GM12878 (cell line): ENCODE measurements around the gene LRRC8D. TPM values are rescaled to one million over a fixed set of nuclear protein-coding genes. Genes with fewer than 3 reads are reported as not detected.

Experiments
- ATAC-seq: fragments of 200-7000 bp; cut with Tn5 transposase; 3 replicates; pipeline ENCODE4 v1.9.1; 2020; ENCODE audit warnings: mild to moderate bottlenecking, moderate library complexity
- BruUV-seq: library from RNA; stranded (reverse); fragments of 400-500 nt; replicated peaks from 2 replicates; lab custom pipeline; 2021; lab: Mats Ljungman, UMichigan
- CTCF ChIA-PET: fragments of 300-600 bp; sonication (Branson Sonifier 250); formaldehyde crosslinking; extraction: SDS; loops from one replicate; lab custom pipeline; 2021; ENCODE audit warnings: inconsistent platforms; lab: Yijun Ruan, JAX
- POLR2A ChIA-PET: fragments of 350-600 bp; formaldehyde crosslinking; extraction: SDS; loops from one replicate; lab custom pipeline; 2021; ENCODE audit warnings: inconsistent platforms; lab: Charles Lee
- RAD21 ChIA-PET: fragments of 300-600 bp; sonication (Branson Sonifier 250); formaldehyde crosslinking; loops from one replicate; lab custom pipeline; 2023; ENCODE audit warnings: antibody characterized with exemption; ENCODE audit not compliant: unreplicated experiment; lab: Charles Lee
- SMC1A ChIA-PET: fragments of 300-600 bp; sonication (Branson Sonifier 250); formaldehyde crosslinking; loops from one replicate; lab custom pipeline; 2023; ENCODE audit not compliant: unreplicated experiment, uncharacterized antibody; lab: Charles Lee
- DNase-seq: peaks from one replicate; pipeline ENCODE4 v3.0.0-alpha.2; 2011; ENCODE audit warnings: low read depth, low spot score
- FAIRE-seq: peaks from 3 replicates; lab custom pipeline; 2011; peaks lifted over from hg19 to GRCh38; lab: Jason Lieb, UNC
- H2AFZ ChIP-seq: 2 replicates; pipeline ENCODE4 v1.6.0; 2011; ENCODE audit warnings: low read depth, low read length, control low read depth; ENCODE audit not compliant: control insufficient read depth
- H3K27ac ChIP-seq: 2 replicates; pipeline ENCODE4 v1.5.1; 2011; ENCODE audit warnings: control low read depth; ENCODE audit not compliant: control insufficient read depth, insufficient read depth
- H3K27me3 ChIP-seq, 2 experiments: replicated peaks in 1 of 2; 2 replicates each; pipeline versions ENCODE4 v1.6.0 to v1.6.1; 2011; ENCODE audit warnings: low read length in 1 of 2; ENCODE audit not compliant: control insufficient read depth in 2 of 2, insufficient read depth in 2 of 2
- H3K36me3 ChIP-seq, 2 experiments: 2 replicates each; pipeline ENCODE4 v1.5.1; 2011; ENCODE audit warnings: low read length in 1 of 2; ENCODE audit not compliant: control insufficient read depth in 2 of 2, insufficient read depth in 2 of 2
- H3K4me1 ChIP-seq: 2 replicates; pipeline ENCODE4 v1.6.1; 2011; ENCODE audit warnings: mild to moderate bottlenecking, low read length, moderate library complexity, mixed read lengths; ENCODE audit not compliant: control insufficient read depth, insufficient read depth
- H3K4me2 ChIP-seq: 2 replicates; pipeline ENCODE4 v1.6.0; 2011; ENCODE audit warnings: control low read depth; ENCODE audit not compliant: control insufficient read depth, insufficient read depth
- H3K4me3 ChIP-seq: fragments of 200-600 bp; sonication (generic); 2 replicates; pipeline ENCODE4 v1.5.1; 2016
- H3K79me2 ChIP-seq: 2 replicates; pipeline ENCODE4 v1.6.0; 2011; ENCODE audit warnings: low read length; ENCODE audit not compliant: control insufficient read depth, insufficient read depth
- H3K9ac ChIP-seq: 2 replicates; pipeline ENCODE4 v1.8.0; 2011; ENCODE audit warnings: low read length, control low read depth, mixed read lengths; ENCODE audit not compliant: control insufficient read depth, insufficient read depth
- H3K9me3 ChIP-seq: replicated peaks from 3 replicates; pipeline ENCODE4 v1.5.1; 2011; ENCODE audit warnings: mild to moderate bottlenecking, low read length; ENCODE audit not compliant: control insufficient read depth, insufficient read depth
- H4K20me1 ChIP-seq: 2 replicates; pipeline ENCODE4 v1.6.0; 2011; ENCODE audit not compliant: control insufficient read depth, insufficient read depth
- BCL11A ChIP-seq: IDR thresholded peaks from 2 replicates; pipeline ENCODE4 v1.6.1; 2011; ENCODE audit warnings: low read depth, low read length
- EED ChIP-seq: sonication (generic); IDR thresholded peaks from 2 replicates; pipeline ENCODE4 v1.6.1; 2016; ENCODE audit warnings: antibody characterized with exemption, low read depth
- IKZF1 ChIP-seq: fragments of 450-650 bp; conservative IDR thresholded peaks from 2 replicates; pipeline ENCODE4 v1.6.1; 2017; ENCODE audit warnings: antibody characterized with exemption, mild to moderate bottlenecking
- POU2F2 ChIP-seq: IDR thresholded peaks from 3 replicates; pipeline ENCODE4 v1.6.1; 2011; ENCODE audit warnings: low read depth, mild to moderate bottlenecking, low read length, borderline replicate concordance
- REST ChIP-seq: IDR thresholded peaks from 2 replicates; pipeline ENCODE4 v1.6.1; 2012; ENCODE audit warnings: mild to moderate bottlenecking, low read depth, low read length
- RFX5 ChIP-seq: IDR thresholded peaks from 2 replicates; pipeline ENCODE4 v1.6.1; 2011; ENCODE audit warnings: low read depth, low read length, improper control_type of control experiment
- SREBF1 ChIP-seq: IDR thresholded peaks from 2 replicates; pipeline ENCODE4 v1.6.1; 2012; ENCODE audit warnings: mild to moderate bottlenecking, low read length
- SRF ChIP-seq, 2 experiments: IDR thresholded peaks; 2 replicates each; pipeline ENCODE4 v1.6.1; 2011; ENCODE audit warnings: low read depth in 2 of 2, low read length in 2 of 2, mild to moderate bottlenecking in 1 of 2, moderate library complexity in 1 of 2
- WGBS: methylation state at CpG from one replicate; pipeline ENCODE4 v1.1.6; 2016; ENCODE audit warnings: low lambda C conversion rate; ENCODE audit not compliant: insufficient replicate concordance, insufficient coverage; ENCODE audit errors: missing lambda C conversion rate; 5-methylcytosine and 5-hydroxymethylcytosine counted together
- in situ Hi-C: fragments of 300-500 bp; cut with MboI; formaldehyde crosslinking; loops from 9 replicates; pipeline ENCODE4 v1.14.3; 2018; ENCODE audit warnings: mixed read lengths
- intact Hi-C: fragments of 100-400 bp; cut with micrococcal nuclease; formaldehyde crosslinking; loops from one replicate; pipeline ENCODE4 v1.14.2; 2022; ENCODE audit not compliant: unreplicated experiment
- polyA plus RNA-seq, 11 experiments: library from polyadenylated mRNA; depleted of rRNA in 4 of 11; unstranded in 6 of 11; stranded (reverse) in 5 of 11; fragments of >200 nt; fragmentation: Nextera tagmentation in 4 of 11; fragmentation: Illumina TruSeq in 1 of 11; extraction: Ambion mirVana in 4 of 11; extraction: Trizol in 1 of 11; gene quantifications; 1 replicate in 1 of 11; 2 replicates in 10 of 11; pipeline versions ENCODE4 v1.2.1 to v1.2.3, GENCODE V29; 2011 to 2016; ENCODE audit warnings: inconsistent platforms in 2 of 11, missing spikeins in 2 of 11, low read depth in 1 of 11
- total RNA-seq, 4 experiments: library from RNA; depleted of rRNA in 3 of 4; stranded (reverse); fragments of >200 nt in 3 of 4; fragmentation: Illumina TruSeq in 1 of 4; extraction: Trizol in 1 of 4; gene quantifications; 2 replicates each; pipeline versions ENCODE4 v1.2.1 to v1.2.3, GENCODE V29; 2013 to 2021

The LRRC8D gene
- total and polyA plus RNA-seq, 10 of the 15 experiments (the other 5 are each of a cell fraction or from before 2014, with no cell fraction given): 5.6 to 44.1 (median 26.8) TPM

- TF ChIP-seq RFX5 (no peak), POU2F2 (no peak), BCL11A (no peak), REST (no peak), SRF (IDR thresholded peaks at IDR 0.05; ENCODE audit: low read depth in 2 of 2, low read length in 2 of 2) (no peak), EED (no peak)
Observed at GRCh38 chr1:89908273-89908671, 87.4 kb downstream of the LRRC8D start (continued).

- no TSS peak for BruUV-seq
- Histone ChIP-seq H3K4me3 (no peak overlapping the region), H3K9me3 (no peaks in the 10 kb centered on the region), H3K36me3 (peaks cover 0 to 1% of the 10 kb centered on the region in 2 experiments; a peak in 2 of 4 replicates), H3K4me1 (peaks cover 23% of the 10 kb centered on the region), H3K27me3 (no peaks in the 10 kb centered on the region), H3K79me2 (peaks cover 2% of the 10 kb centered on the region; the same call in 1 of the 2 replicates), H3K4me2 (no peak overlapping the region), H3K9ac (no peak overlapping the region), H4K20me1 (no peaks in the 10 kb centered on the region), H2AFZ (peak overlapping the region; percentile 10; the same call in 1 of the 2 replicates), H3K27ac (peak overlapping the region; percentile 38; the same call in 1 of the 2 replicates)
- ChIA-PET RAD21 (interaction anchor here (1.7 kb wide), 1 partner anchor 58 kb away, joined by 4 read pairs; no protein-coding TSS in a partner anchor), POLR2A (interaction anchor here (0.6 to 1.1 kb wide), 2 partner anchors 10 to 323 kb away, joined by 3 read pairs; no protein-coding TSS in a partner anchor), CTCF (interaction anchor here (0.6 to 1.7 kb wide), 3 partner anchors 11 to 66 kb away, joined by 3 to 6 read pairs (median 3); no protein-coding TSS in a partner anchor), SMC1A (interaction anchor here (0.8 to 2.3 kb wide), 6 partner anchors 8 to 127 kb away, joined by 3 to 11 read pairs (median 4); no protein-coding TSS in a partner anchor)
- in situ Hi-C loops: no loop called here
- ATAC-seq (peak; percentile 18; the same call in 2 of the 3 replicates), DNase-seq (no peak), FAIRE-seq (peak; percentile 18)
- 68% methylated on average over 5 of the region's 5 CpGs for WGBS
- intact Hi-C loops: no loop called here
- TF ChIP-seq SREBF1: no peak
- peak; percentile 12; the same call in 1 of the 2 replicates for TF ChIP-seq EED
- peak; percentile 25; the same call in 1 of the 2 replicates for TF ChIP-seq IKZF1
- TF ChIP-seq, all 136 proteins: peak for 2
Observed at GRCh38 chr1:89908672-89909436, 88.0 kb downstream of the LRRC8D start.
